CD14-positive monocyte (primary cell): ENCODE data around the gene RASGRP1. TPM values are rescaled to one million over a fixed set of nuclear protein-coding genes. Genes with fewer than 3 reads are reported as not detected.

Experiments used
- DNase-seq, 3 donors: peaks; one replicate each; pipeline ENCODE4 v3.0.0-alpha.2; 2011 to 2022
- H2AFZ ChIP-seq: 2 replicates; pipeline ENCODE4 v1.6.0; 2012; ENCODE audit warnings: mild to moderate bottlenecking, low read depth, low read length, inconsistent platforms; ENCODE audit not compliant: insufficient read depth, poor library complexity, severe bottlenecking
- H3K27ac ChIP-seq, 2 donors: 1 replicate in 1 of 2; 2 replicates in 1 of 2; pipeline ENCODE4 v1.5.1; 2012 to 2013; ENCODE audit warnings: low read length in 2 of 2, control low read depth in 1 of 2, inconsistent platforms in 1 of 2, low read depth in 1 of 2, mild to moderate bottlenecking in 1 of 2
- H3K27me3 ChIP-seq, 2 donors: one replicate each; pipeline versions ENCODE4 v1.6.0 to v1.6.1; 2011 to 2013; ENCODE audit warnings: low read length in 2 of 2; ENCODE audit not compliant: control insufficient read depth in 2 of 2, insufficient read depth in 2 of 2
- H3K36me3 ChIP-seq, 2 donors: replicated peaks in 1 of 2; 1 replicate in 1 of 2; 2 replicates in 1 of 2; pipeline versions ENCODE4 v1.5.1 to v1.6.1; 2012 to 2013; ENCODE audit warnings: low read length in 2 of 2, control low read depth in 1 of 2, inconsistent platforms in 1 of 2, mild to moderate bottlenecking in 1 of 2; ENCODE audit not compliant: insufficient read depth in 2 of 2, control insufficient read depth in 1 of 2
- H3K4me1 ChIP-seq, 2 donors: 1 replicate in 1 of 2; 2 replicates in 1 of 2; pipeline versions ENCODE4 v1.5.1 to v1.6.1; 2012 to 2013; ENCODE audit warnings: low read length in 2 of 2, control low read depth in 1 of 2, inconsistent platforms in 1 of 2, mild to moderate bottlenecking in 1 of 2, moderate library complexity in 1 of 2; ENCODE audit not compliant: insufficient read depth in 2 of 2, control insufficient read depth in 1 of 2
- H3K4me2 ChIP-seq: replicated peaks from 2 replicates; pipeline ENCODE3; 2012; ENCODE audit warnings: low read length, moderate library complexity, mild to moderate bottlenecking; ENCODE audit not compliant: poor library complexity, severe bottlenecking; ENCODE audit errors: extremely low read depth
- H3K4me3 ChIP-seq, 3 experiments: fragments of 200-600 bp in 1 of 3; sonication (generic) in 1 of 3; replicated peaks in 1 of 3; 1 replicate in 2 of 3; 2 replicates in 1 of 3; pipeline ENCODE4 v1.5.1; 2011 to 2013; ENCODE audit warnings: low read length in 3 of 3, mild to moderate bottlenecking in 3 of 3, control low read depth in 2 of 3, low read depth in 2 of 3, inconsistent platforms in 1 of 3, moderate library complexity in 1 of 3
- H3K79me2 ChIP-seq: 2 replicates; pipeline ENCODE4 v1.6.0; 2012; ENCODE audit warnings: mild to moderate bottlenecking, control low read depth, inconsistent platforms, low read length, moderate library complexity; ENCODE audit not compliant: insufficient read depth
- H3K9ac ChIP-seq: 2 replicates; pipeline ENCODE4 v1.6.0; 2017; ENCODE audit warnings: low read length, mild to moderate bottlenecking; ENCODE audit not compliant: insufficient read depth, poor library complexity, severe bottlenecking
- H3K9me3 ChIP-seq, 2 donors: replicated peaks in 1 of 2; 1 replicate in 1 of 2; 2 replicates in 1 of 2; pipeline versions ENCODE4 v1.5.1 to v1.6.1; 2012 to 2013; ENCODE audit warnings: low read length in 2 of 2, control low read depth in 1 of 2; ENCODE audit not compliant: control insufficient read depth in 1 of 2, insufficient read depth in 1 of 2
- H4K20me1 ChIP-seq: 2 replicates; pipeline ENCODE4 v1.6.0; 2012; ENCODE audit warnings: mild to moderate bottlenecking, low read length, control low read depth, moderate library complexity; ENCODE audit not compliant: insufficient read depth
- H3K27ac Mint-ChIP-seq, 7 donors: one replicate each; pipeline ENCODE4 v1.8.0; 2020; ENCODE audit warnings: mild to moderate bottlenecking in 7 of 7, mixed read lengths in 7 of 7, moderate library complexity in 6 of 7, inconsistent platforms in 2 of 7
- H3K27me3 Mint-ChIP-seq, 3 donors: one replicate each; pipeline ENCODE4 v1.8.0; 2021 to 2022; ENCODE audit warnings: low read depth in 3 of 3, mild to moderate bottlenecking in 3 of 3, mixed read lengths in 3 of 3, moderate library complexity in 3 of 3, inconsistent platforms in 1 of 3
- H3K36me3 Mint-ChIP-seq, 2 donors: one replicate each; pipeline ENCODE4 v1.8.0; 2020; ENCODE audit warnings: mixed read lengths in 2 of 2, inconsistent platforms in 1 of 2, mild to moderate bottlenecking in 1 of 2
- H3K4me1 Mint-ChIP-seq: one replicate; pipeline ENCODE4 v1.8.0; 2020; ENCODE audit warnings: mild to moderate bottlenecking, mixed read lengths
- H3K4me3 Mint-ChIP-seq, 2 donors: one replicate each; pipeline ENCODE4 v1.8.0; 2020; ENCODE audit warnings: mild to moderate bottlenecking in 2 of 2, mixed read lengths in 2 of 2, moderate library complexity in 1 of 2
- H3K9me3 Mint-ChIP-seq, 7 donors: one replicate each; pipeline ENCODE4 v1.8.0; 2020 to 2022; ENCODE audit warnings: mixed read lengths in 7 of 7, mild to moderate bottlenecking in 6 of 7, moderate library complexity in 6 of 7, inconsistent platforms in 2 of 7
- WGBS: methylation state at CpG from one replicate; pipeline ENCODE4 v1.1.5; 2013; ENCODE audit warnings: missing lambda C conversion rate; ENCODE audit not compliant: insufficient coverage; 5-methylcytosine and 5-hydroxymethylcytosine counted together
- intact Hi-C, 2 donors: fragments of 100-400 bp; cut with micrococcal nuclease; formaldehyde crosslinking; loops; one replicate each; pipeline versions ENCODE4 v1.15.0 to v1.15.1; 2023
- polyA plus RNA-seq, 3 donors: library from polyadenylated mRNA; depleted of rRNA in 1 of 3; unstranded in 2 of 3; stranded (reverse) in 1 of 3; fragments of 300-500 nt in 2 of 3; fragments of >200 nt in 1 of 3; fragmentation: Illumina TruSeq in 2 of 3; gene quantifications; 1 replicate in 2 of 3; 2 replicates in 1 of 3; pipeline ENCODE4 v1.2.3, GENCODE V29; 2012 to 2021
- TF ChIP-seq, protein P1 (sequence below): fragments of 200-600 bp; IDR thresholded peaks from one replicate; pipeline ENCODE4 v1.8.0; 2022; ENCODE audit warnings: antibody characterized with exemption, mild to moderate bottlenecking

The RASGRP1 gene
- polyA plus RNA-seq, 3 donors, result 0.05 to 0.38 (median 0.13) TPM

DNA sequence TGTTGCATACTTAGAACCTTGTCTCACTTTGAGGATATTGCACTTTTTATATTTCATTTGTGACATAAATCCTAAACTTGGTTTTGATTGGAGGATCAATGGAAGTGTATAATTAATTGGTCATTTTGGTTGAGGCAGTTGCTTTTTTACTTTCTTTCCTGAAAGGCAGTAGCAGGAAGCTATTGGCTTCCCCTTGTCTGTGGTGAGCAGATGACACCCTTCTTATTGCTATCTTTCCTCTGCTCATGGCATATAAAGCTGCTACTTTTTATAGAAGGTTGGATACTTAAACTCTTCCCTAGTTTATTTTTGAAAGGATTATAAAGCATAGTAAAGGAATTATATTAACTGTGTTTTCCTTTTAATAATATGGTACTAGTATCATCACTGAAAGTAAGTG, 82.0 kb downstream of the RASGRP1 start:
- H3K27ac ChIP-seq, result no peak overlapping the region
- no peak overlapping the region for H3K9ac ChIP-seq
- no peaks in the 10 kb centered on the region for H4K20me1 ChIP-seq
- no peaks in the 10 kb centered on the region for H3K27me3 ChIP-seq
- no peak overlapping the region for H3K27ac Mint-ChIP-seq
- H3K36me3 ChIP-seq, result peaks cover 27 to 28% of the 10 kb centered on the region in 2 donors
- no peak for DNase-seq
- H3K36me3 Mint-ChIP-seq, result peaks cover 37 to 39% of the 10 kb centered on the region in 2 donors
- no peaks in the 10 kb centered on the region for H3K9me3 Mint-ChIP-seq
- no peaks in the 10 kb centered on the region for H3K79me2 ChIP-seq
- TF ChIP-seq, protein P1, sequence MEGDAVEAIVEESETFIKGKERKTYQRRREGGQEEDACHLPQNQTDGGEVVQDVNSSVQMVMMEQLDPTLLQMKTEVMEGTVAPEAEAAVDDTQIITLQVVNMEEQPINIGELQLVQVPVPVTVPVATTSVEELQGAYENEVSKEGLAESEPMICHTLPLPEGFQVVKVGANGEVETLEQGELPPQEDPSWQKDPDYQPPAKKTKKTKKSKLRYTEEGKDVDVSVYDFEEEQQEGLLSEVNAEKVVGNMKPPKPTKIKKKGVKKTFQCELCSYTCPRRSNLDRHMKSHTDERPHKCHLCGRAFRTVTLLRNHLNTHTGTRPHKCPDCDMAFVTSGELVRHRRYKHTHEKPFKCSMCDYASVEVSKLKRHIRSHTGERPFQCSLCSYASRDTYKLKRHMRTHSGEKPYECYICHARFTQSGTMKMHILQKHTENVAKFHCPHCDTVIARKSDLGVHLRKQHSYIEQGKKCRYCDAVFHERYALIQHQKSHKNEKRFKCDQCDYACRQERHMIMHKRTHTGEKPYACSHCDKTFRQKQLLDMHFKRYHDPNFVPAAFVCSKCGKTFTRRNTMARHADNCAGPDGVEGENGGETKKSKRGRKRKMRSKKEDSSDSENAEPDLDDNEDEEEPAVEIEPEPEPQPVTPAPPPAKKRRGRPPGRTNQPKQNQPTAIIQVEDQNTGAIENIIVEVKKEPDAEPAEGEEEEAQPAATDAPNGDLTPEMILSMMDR, result no peak
- no peaks in the 10 kb centered on the region for H3K9me3 ChIP-seq
- no peak overlapping the region for H2AFZ ChIP-seq
- no peak overlapping the region for H3K4me3 ChIP-seq
- no peaks in the 10 kb centered on the region for H3K4me1 ChIP-seq
- no peak overlapping the region for H3K4me3 Mint-ChIP-seq
- no peaks in the 10 kb centered on the region for H3K27me3 Mint-ChIP-seq
- H3K4me2 ChIP-seq, result no peak overlapping the region
- intact Hi-C loops, result no loop called here
- H3K4me1 Mint-ChIP-seq, result peaks cover 9% of the 10 kb centered on the region

- TF ChIP-seq, protein P1, result no peak
- Histone ChIP-seq H3K9me3 (no peaks in the 10 kb centered on the region), H3K4me1 (no peaks in the 10 kb centered on the region), H3K27ac (no peak overlapping the region), H3K4me3 (no peak overlapping the region), H2AFZ (no peak overlapping the region), H3K27me3 (no peaks in the 10 kb centered on the region), H4K20me1 (no peaks in the 10 kb centered on the region), H3K79me2 (no peaks in the 10 kb centered on the region), H3K36me3 (peaks cover 26 to 34% of the 10 kb centered on the region in 2 donors), H3K9ac (no peak overlapping the region), H3K4me2 (no peak overlapping the region)
- WGBS, result no CpG with 5 or more reads among the region's 3 CpGs
- no peak overlapping the region for H3K27ac Mint-ChIP-seq
- peaks cover 7% of the 10 kb centered on the region for H3K4me1 Mint-ChIP-seq
- peaks cover 35 to 37% of the 10 kb centered on the region in 2 donors for H3K36me3 Mint-ChIP-seq
- no peak overlapping the region for H3K4me3 Mint-ChIP-seq
- H3K27me3 Mint-ChIP-seq, result no peaks in the 10 kb centered on the region
- no peak for DNase-seq
- intact Hi-C loops, result no loop called here
- no peaks in the 10 kb centered on the region for H3K9me3 Mint-ChIP-seq
These were observed 82.9 kb downstream of the RASGRP1 start for GRCh38 chr15:38481761-38482160.
